Measurements from ENCODE around the gene KCNK4. TPM values are rescaled to one million over a fixed set of nuclear protein-coding genes. Genes with fewer than 3 reads are reported as not detected.

The KCNK4 gene
- total and polyA plus RNA-seq, 2 donors (not counting 3 experiments of a cell fraction or from before 2014, with no cell fraction given), result 0.06 to 0.44 TPM

DNA sequence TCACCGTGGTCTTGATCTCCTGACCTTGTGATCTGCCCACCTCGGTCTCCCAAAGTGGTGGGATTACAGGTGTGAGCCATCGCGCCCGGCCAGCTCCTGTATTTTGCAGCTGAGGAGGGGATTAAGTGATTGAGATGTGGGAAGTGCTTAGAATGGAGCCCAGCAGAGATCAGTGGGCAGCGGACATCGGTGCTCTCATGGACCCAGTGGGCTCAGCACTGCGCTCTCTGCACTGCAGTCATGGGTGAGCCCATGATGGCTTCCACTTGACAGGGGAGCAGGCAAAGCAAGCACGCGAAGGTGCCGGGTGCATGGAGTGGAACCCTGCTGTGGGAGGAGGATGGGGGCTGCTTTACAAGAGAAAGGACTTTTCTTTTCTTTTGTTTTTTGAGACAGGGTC lies 39.8 kb downstream of the KCNK4 start:
- H3K9ac ChIP-seq (replicated peaks; ENCODE audit: extremely low read depth, insufficient read depth, low read length), result no peak overlapping the region
- H3K4me2 ChIP-seq (ENCODE audit: insufficient read depth, low read length), result no peak overlapping the region
- FAIRE-seq (no peak), DNase-seq (ENCODE audit: low read depth, low spot score) (no peak)
- H4K20me1 ChIP-seq (replicated peaks; ENCODE audit: control insufficient read depth, extremely low read depth, insufficient read depth, low read length), result no peaks in the 10 kb centered on the region
- H3K36me3 ChIP-seq (ENCODE audit: control insufficient read depth in 2 of 2, extremely low read depth in 1 of 2, insufficient read depth in 2 of 2, low read length in 2 of 2), result no peaks in the 10 kb centered on the region
- no peak for TF ChIP-seq GATA2 (IDR thresholded peaks at IDR 0.05; ENCODE audit: insufficient read depth, insufficient read length, low read depth, low read length)
- TF ChIP-seq POLR2A (IDR thresholded peaks at IDR 0.05; ENCODE audit: low read depth, low read length), result no peak
- no peak for TF ChIP-seq EZH2 (IDR thresholded peaks at IDR 0.05; ENCODE audit: borderline replicate concordance, low read depth, low read length, severe bottlenecking)
- no peak for TF ChIP-seq JUN (IDR thresholded peaks at IDR 0.05; ENCODE audit: borderline replicate concordance, insufficient read depth, insufficient read length, low read depth)
- TF ChIP-seq, protein P1, sequence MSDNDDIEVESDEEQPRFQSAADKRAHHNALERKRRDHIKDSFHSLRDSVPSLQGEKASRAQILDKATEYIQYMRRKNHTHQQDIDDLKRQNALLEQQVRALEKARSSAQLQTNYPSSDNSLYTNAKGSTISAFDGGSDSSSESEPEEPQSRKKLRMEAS (IDR thresholded peaks at IDR 0.05; ENCODE audit: insufficient read depth, insufficient read length), result no peak
- TF ChIP-seq FOS (IDR thresholded peaks at IDR 0.05; ENCODE audit: borderline replicate concordance, insufficient read depth, low read length), result no peak
- no peak for TF ChIP-seq MYC (IDR thresholded peaks at IDR 0.05; ENCODE audit: low read depth, low read length)
- TF ChIP-seq POLR2AphosphoS5 (IDR thresholded peaks at IDR 0.05; ENCODE audit: insufficient read depth, low read depth, low read length), result no peak
- TF ChIP-seq, protein P2, sequence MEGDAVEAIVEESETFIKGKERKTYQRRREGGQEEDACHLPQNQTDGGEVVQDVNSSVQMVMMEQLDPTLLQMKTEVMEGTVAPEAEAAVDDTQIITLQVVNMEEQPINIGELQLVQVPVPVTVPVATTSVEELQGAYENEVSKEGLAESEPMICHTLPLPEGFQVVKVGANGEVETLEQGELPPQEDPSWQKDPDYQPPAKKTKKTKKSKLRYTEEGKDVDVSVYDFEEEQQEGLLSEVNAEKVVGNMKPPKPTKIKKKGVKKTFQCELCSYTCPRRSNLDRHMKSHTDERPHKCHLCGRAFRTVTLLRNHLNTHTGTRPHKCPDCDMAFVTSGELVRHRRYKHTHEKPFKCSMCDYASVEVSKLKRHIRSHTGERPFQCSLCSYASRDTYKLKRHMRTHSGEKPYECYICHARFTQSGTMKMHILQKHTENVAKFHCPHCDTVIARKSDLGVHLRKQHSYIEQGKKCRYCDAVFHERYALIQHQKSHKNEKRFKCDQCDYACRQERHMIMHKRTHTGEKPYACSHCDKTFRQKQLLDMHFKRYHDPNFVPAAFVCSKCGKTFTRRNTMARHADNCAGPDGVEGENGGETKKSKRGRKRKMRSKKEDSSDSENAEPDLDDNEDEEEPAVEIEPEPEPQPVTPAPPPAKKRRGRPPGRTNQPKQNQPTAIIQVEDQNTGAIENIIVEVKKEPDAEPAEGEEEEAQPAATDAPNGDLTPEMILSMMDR (IDR thresholded peaks at IDR 0.05; ENCODE audit: extremely low read depth in 1 of 2, insufficient read depth in 1 of 2, low read depth in 1 of 2, low read length in 2 of 2), result no peak
- no peaks in the 10 kb centered on the region for H3K27me3 ChIP-seq (ENCODE audit: control insufficient read depth in 2 of 2, insufficient read depth in 2 of 2, low read length in 2 of 2)
- ChIA-PET POLR2A (interaction anchor here (1.2 kb wide), 1 partner anchor 13 kb away, joined by 6 read pairs; the partner anchor contains the start of genes PRDX5 and TRMT112), CTCF (interaction anchor here (0.8 to 5.4 kb wide), 13 partner anchors 8 to 145 kb away, joined by 3 to 71 read pairs (median 10); partner anchors contain the start of genes CATSPERZ, CCDC88B, ESRRA and PPP1R14B)
- H3K9me3 ChIP-seq (replicated peaks; ENCODE audit: control insufficient read depth, insufficient read depth, low read length), result no peaks in the 10 kb centered on the region
- dilution Hi-C loops (cut with MboI; ENCODE audit: extremely low pct_ligation_motif_present, low sequenced_read_pairs), result no loop called here
- H3K4me3 ChIP-seq (replicated peaks in 1 of 3; ENCODE audit: insufficient read depth in 1 of 3, low read depth in 1 of 3, low read length in 3 of 3), result no peak overlapping the region
- no peaks in the 10 kb centered on the region for H3K9me1 ChIP-seq (replicated peaks; ENCODE audit: control insufficient read depth, extremely low read depth, insufficient read depth, low read length)
- BruUV-seq (replicated peaks), result no TSS peak
- peaks cover 3% of the 10 kb centered on the region for H3K4me1 ChIP-seq (ENCODE audit: control insufficient read depth, extremely low read depth, insufficient read depth, low read length)
- no peaks in the 10 kb centered on the region for H3K79me2 ChIP-seq (ENCODE audit: control insufficient read depth, insufficient read depth, low read length)
- intact Hi-C loops (cut with micrococcal nuclease), result no loop called here
- no peak overlapping the region for H3K27ac ChIP-seq (ENCODE audit: insufficient read depth, low read depth, low read length)
- no peak overlapping the region for H2AFZ ChIP-seq (ENCODE audit: low read depth, low read length)

All from endothelial cell of umbilical vein (primary cell).